Ectodermal cell (in vitro differentiated cells): ENCODE results near the gene ZFHX3.

Source experiments
- H3K27ac ChIP-seq: 2 replicates; pipeline ENCODE4 v1.7.0; 2013; ENCODE audit warnings: mild to moderate bottlenecking, low read depth, low read length; ENCODE audit not compliant: insufficient read depth, poor library complexity, severe bottlenecking
- H3K27me3 ChIP-seq: 2 replicates; pipeline ENCODE4 v1.7.0; 2013; ENCODE audit warnings: mild to moderate bottlenecking, low read length; ENCODE audit not compliant: insufficient read depth, control insufficient read depth, poor library complexity, severe bottlenecking
- H3K36me3 ChIP-seq: one replicate; pipeline ENCODE4 v1.7.0; 2013; ENCODE audit warnings: low read length; ENCODE audit not compliant: control insufficient read depth, insufficient read depth
- H3K4me1 ChIP-seq: one replicate; pipeline ENCODE4 v1.7.0; 2013; ENCODE audit warnings: low read length; ENCODE audit not compliant: control insufficient read depth, insufficient read depth
- H3K4me3 ChIP-seq: 2 replicates; pipeline ENCODE4 v1.7.0; 2013; ENCODE audit warnings: low read depth, low read length, control low read depth; ENCODE audit not compliant: insufficient read depth
- H3K9me3 ChIP-seq: 2 replicates; pipeline ENCODE4 v1.7.0; 2013; ENCODE audit warnings: mild to moderate bottlenecking, low read length, moderate library complexity; ENCODE audit not compliant: control insufficient read depth
- WGBS, 2 experiments: methylation state at CpG; one replicate each; pipeline ENCODE4 v1.1.7; 2013; ENCODE audit warnings: missing lambda C conversion rate in 2 of 2; 5-methylcytosine and 5-hydroxymethylcytosine counted together

Gene ZFHX3

GRCh38 chr16:72976438-72977064 lies 71.4 kb downstream of the ZFHX3 start:
- no peaks in the 10 kb centered on the region for H3K36me3 ChIP-seq
- no peaks in the 10 kb centered on the region for H3K4me1 ChIP-seq
- 94 to 95% methylated on average over 17 of the region's 17 CpGs for WGBS, 2 experiments
- no peak overlapping the region for H3K27ac ChIP-seq
- no peaks in the 10 kb centered on the region for H3K27me3 ChIP-seq
- no peak overlapping the region for H3K4me3 ChIP-seq
- H3K9me3 ChIP-seq = no peaks in the 10 kb centered on the region

GRCh38 chr16:72975809-72976437 lies 72.0 kb downstream of the ZFHX3 start:
- WGBS, 2 experiments = 90 to 95% methylated on average over 5 of the region's 5 CpGs
- Histone ChIP-seq H3K27me3 (no peaks in the 10 kb centered on the region), H3K9me3 (no peaks in the 10 kb centered on the region), H3K27ac (no peak overlapping the region), H3K36me3 (no peaks in the 10 kb centered on the region), H3K4me3 (no peak overlapping the region), H3K4me1 (no peaks in the 10 kb centered on the region)

DNA sequence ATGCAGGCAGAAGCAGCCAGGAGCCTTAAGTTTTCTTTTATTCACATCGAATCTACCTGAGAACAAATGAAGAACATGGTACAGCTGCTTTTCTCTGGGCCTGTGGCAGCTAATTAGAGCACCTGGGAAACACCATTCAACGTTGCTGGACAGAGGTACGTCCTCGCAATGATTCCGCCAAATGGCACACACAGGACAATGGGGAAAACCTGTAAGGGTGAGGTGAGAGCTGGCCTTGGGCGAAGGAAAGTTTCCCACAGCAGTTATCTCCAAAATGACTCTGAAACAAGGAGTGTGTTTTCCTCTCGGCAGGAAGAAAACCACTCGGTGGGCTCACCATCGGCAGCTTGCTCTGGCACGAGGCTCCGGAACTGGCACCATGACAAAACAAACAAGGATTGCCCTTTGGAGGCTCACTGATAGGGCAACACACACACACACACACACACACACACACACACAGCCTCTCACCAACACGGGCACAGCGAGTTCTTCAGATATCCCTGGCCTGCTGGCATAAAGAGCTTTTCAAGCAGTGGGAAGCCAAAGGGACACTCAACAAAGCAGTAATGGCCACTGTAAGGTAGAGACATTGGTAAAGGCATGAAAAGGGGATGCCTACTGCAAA lies 73.7 kb downstream of the ZFHX3 start:
- Histone ChIP-seq H3K27me3 (no peaks in the 10 kb centered on the region), H3K4me3 (no peak overlapping the region), H3K4me1 (no peaks in the 10 kb centered on the region), H3K36me3 (no peaks in the 10 kb centered on the region), H3K27ac (no peak overlapping the region), H3K9me3 (no peaks in the 10 kb centered on the region)
- 92% methylated on average over 13 of the region's 13 CpGs for WGBS, 2 experiments

GRCh38 chr16:72972878-72973571 lies 74.9 kb downstream of the ZFHX3 start:
- WGBS, 2 experiments = 93 to 94% methylated on average over 7 of the region's 7 CpGs

DNA sequence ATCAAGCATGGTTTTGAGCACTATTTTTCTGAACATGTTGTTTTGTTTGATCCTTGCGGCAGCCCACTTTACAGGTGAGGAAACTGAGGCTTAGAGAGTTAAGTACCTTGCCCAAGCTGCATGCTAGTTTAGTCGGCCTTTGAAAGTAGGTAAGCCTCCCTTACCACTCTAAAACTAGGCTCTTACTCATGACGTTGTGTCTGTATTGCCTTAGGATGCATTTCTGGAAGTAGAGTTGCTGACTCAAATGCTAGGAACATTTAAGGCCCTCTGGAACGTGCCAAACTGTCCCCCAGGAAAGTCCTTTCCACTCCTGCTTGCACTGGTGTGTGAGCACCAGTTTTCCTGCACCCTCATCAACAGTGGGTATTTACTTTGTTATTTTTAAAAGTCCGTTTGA lies 76.6 kb downstream of the ZFHX3 start:
- 88 to 94% methylated on average over 5 of the region's 5 CpGs for WGBS, 2 experiments
- H3K4me1 ChIP-seq = no peaks in the 10 kb centered on the region
- no peak overlapping the region for H3K4me3 ChIP-seq
- no peaks in the 10 kb centered on the region for H3K9me3 ChIP-seq
- H3K27ac ChIP-seq = no peak overlapping the region
- H3K36me3 ChIP-seq = no peaks in the 10 kb centered on the region
- H3K27me3 ChIP-seq = no peaks in the 10 kb centered on the region

More at GRCh38 chr16:72972878-72973571, 74.9 kb downstream of the ZFHX3 start:
- no peaks in the 10 kb centered on the region for H3K9me3 ChIP-seq
- H3K4me1 ChIP-seq = no peaks in the 10 kb centered on the region
- no peak overlapping the region for H3K27ac ChIP-seq
- H3K27me3 ChIP-seq = no peaks in the 10 kb centered on the region
- no peaks in the 10 kb centered on the region for H3K36me3 ChIP-seq
- H3K4me3 ChIP-seq = no peak overlapping the region

GRCh38 chr16:72970656-72971055 lies 77.3 kb downstream of the ZFHX3 start:
- WGBS, 2 experiments = 92 to 96% methylated on average over 5 of the region's 5 CpGs
- Histone ChIP-seq H3K4me3 (no peak overlapping the region), H3K27ac (no peak overlapping the region), H3K36me3 (no peaks in the 10 kb centered on the region), H3K4me1 (no peaks in the 10 kb centered on the region), H3K9me3 (no peaks in the 10 kb centered on the region), H3K27me3 (no peaks in the 10 kb centered on the region)

DNA sequence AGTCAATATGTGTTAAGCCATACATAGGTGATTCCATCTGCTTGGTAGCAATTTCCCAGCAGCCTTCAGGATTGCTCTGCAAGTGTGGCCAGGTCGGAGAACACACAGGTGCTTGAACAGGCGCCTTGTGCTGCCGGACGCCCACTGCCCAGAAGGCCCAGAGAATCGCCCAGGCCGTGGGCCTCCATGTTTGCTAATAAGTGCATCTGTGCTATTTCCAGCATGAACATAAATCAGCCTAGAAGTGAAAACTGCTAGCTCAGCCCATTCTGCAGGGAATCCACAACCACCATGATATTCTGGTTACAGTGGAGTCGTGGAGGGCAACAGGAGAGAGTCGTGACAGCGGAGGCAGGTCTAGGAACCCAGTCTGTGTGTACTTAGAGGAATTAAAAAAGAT lies 78.1 kb downstream of the ZFHX3 start:
- no peak overlapping the region for H3K27ac ChIP-seq
- whole genome bisulfite sequencing, 2 experiments = 93 to 97% methylated on average over 7 of the region's 9 CpGs
- no peaks in the 10 kb centered on the region for H3K27me3 ChIP-seq

DNA sequence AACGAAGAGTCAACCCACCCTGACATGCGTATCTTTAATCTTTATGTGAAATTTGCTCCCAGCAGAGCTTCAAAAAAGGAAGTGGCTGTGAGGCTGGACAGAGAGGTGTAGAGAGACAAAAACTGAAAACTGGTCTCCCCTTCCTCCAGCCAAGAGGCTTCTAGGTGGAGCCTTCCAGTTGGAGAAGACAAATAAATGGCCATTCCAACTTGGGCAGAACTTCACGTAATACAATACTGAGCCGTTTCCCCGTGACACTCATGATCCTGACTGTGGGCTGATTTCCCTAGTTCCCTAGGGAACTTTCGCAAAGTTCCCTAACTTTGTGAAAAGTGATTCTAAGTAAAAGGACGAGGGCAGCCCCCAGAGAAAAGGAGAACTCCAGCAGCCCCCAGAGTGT lies 78.8 kb downstream of the ZFHX3 start:
- H3K4me3 ChIP-seq = no peak overlapping the region
- H3K36me3 ChIP-seq = no peaks in the 10 kb centered on the region
- H3K4me1 ChIP-seq = peaks cover 2% of the 10 kb centered on the region
- 92 to 93% methylated on average over 6 to 7 of the region's 7 CpGs for WGBS, 2 experiments
- no peaks in the 10 kb centered on the region for H3K27me3 ChIP-seq
- no peak overlapping the region for H3K27ac ChIP-seq
- no peaks in the 10 kb centered on the region for H3K9me3 ChIP-seq

More for the DNA sequence above, 78.1 kb downstream of the ZFHX3 start:
- Histone ChIP-seq H3K4me3 (no peak overlapping the region), H3K4me1 (no peaks in the 10 kb centered on the region), H3K36me3 (no peaks in the 10 kb centered on the region), H3K9me3 (no peaks in the 10 kb centered on the region)

GRCh38 chr16:72967941-72968340 lies 80.0 kb downstream of the ZFHX3 start:
- Histone ChIP-seq H3K9me3 (no peaks in the 10 kb centered on the region), H3K36me3 (no peaks in the 10 kb centered on the region), H3K27ac (no peak overlapping the region), H3K4me1 (peaks cover 9% of the 10 kb centered on the region), H3K27me3 (no peaks in the 10 kb centered on the region), H3K4me3 (no peak overlapping the region)
- 95 to 97% methylated on average over 5 of the region's 5 CpGs for WGBS, 2 experiments
